ENCODE results near the gene LMAN2L.

DNA sequence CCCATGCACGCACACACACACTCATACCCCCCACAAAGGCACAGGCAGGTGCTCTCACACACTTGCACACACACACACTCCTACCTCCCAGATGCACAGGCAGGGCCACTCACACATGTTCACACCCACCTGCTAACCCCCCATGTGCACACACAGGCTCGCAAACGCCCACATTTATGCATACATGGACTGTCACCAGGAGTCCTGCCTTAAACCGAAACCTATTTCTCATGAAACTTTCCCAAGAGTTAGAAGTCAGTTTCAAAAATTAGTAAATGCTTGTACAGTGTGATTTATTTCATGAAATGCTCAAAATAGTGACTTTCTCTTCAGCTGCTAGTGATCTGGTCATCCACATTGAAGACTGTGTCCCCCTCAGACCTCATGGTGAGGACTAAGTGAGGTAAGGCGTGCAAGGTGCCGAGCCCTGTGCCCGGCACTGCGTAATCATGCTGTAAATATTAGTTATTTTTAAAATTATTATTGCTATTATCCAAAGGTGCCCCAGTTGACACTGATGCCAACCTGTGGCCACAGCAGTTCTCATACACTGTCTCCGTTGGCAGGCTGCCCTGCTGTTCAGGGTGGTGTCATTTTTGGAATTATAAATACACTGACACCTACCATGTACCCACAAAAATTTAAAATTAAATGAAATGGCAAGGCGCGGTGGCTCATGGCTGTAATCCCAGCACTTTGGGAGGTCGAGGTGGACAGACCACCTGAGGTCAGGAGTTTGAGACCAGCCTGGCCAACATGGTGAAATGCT lies 33.2 kb upstream of the LMAN2L start:
- TF ChIP-seq, protein P1, sequence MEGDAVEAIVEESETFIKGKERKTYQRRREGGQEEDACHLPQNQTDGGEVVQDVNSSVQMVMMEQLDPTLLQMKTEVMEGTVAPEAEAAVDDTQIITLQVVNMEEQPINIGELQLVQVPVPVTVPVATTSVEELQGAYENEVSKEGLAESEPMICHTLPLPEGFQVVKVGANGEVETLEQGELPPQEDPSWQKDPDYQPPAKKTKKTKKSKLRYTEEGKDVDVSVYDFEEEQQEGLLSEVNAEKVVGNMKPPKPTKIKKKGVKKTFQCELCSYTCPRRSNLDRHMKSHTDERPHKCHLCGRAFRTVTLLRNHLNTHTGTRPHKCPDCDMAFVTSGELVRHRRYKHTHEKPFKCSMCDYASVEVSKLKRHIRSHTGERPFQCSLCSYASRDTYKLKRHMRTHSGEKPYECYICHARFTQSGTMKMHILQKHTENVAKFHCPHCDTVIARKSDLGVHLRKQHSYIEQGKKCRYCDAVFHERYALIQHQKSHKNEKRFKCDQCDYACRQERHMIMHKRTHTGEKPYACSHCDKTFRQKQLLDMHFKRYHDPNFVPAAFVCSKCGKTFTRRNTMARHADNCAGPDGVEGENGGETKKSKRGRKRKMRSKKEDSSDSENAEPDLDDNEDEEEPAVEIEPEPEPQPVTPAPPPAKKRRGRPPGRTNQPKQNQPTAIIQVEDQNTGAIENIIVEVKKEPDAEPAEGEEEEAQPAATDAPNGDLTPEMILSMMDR (IDR thresholded peaks at IDR 0.05): no peak
- no peak for TF ChIP-seq GABPA (IDR thresholded peaks at IDR 0.05; ENCODE audit: low read depth)
- TF ChIP-seq, protein P2, sequence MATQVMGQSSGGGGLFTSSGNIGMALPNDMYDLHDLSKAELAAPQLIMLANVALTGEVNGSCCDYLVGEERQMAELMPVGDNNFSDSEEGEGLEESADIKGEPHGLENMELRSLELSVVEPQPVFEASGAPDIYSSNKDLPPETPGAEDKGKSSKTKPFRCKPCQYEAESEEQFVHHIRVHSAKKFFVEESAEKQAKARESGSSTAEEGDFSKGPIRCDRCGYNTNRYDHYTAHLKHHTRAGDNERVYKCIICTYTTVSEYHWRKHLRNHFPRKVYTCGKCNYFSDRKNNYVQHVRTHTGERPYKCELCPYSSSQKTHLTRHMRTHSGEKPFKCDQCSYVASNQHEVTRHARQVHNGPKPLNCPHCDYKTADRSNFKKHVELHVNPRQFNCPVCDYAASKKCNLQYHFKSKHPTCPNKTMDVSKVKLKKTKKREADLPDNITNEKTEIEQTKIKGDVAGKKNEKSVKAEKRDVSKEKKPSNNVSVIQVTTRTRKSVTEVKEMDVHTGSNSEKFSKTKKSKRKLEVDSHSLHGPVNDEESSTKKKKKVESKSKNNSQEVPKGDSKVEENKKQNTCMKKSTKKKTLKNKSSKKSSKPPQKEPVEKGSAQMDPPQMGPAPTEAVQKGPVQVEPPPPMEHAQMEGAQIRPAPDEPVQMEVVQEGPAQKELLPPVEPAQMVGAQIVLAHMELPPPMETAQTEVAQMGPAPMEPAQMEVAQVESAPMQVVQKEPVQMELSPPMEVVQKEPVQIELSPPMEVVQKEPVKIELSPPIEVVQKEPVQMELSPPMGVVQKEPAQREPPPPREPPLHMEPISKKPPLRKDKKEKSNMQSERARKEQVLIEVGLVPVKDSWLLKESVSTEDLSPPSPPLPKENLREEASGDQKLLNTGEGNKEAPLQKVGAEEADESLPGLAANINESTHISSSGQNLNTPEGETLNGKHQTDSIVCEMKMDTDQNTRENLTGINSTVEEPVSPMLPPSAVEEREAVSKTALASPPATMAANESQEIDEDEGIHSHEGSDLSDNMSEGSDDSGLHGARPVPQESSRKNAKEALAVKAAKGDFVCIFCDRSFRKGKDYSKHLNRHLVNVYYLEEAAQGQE (IDR thresholded peaks at IDR 0.05; ENCODE audit: low read depth, low read length): no peak
- TF ChIP-seq, protein P3, sequence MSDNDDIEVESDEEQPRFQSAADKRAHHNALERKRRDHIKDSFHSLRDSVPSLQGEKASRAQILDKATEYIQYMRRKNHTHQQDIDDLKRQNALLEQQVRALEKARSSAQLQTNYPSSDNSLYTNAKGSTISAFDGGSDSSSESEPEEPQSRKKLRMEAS (IDR thresholded peaks at IDR 0.05; ENCODE audit: low read depth): no peak
- TF ChIP-seq EP300 (IDR thresholded peaks at IDR 0.05; ENCODE audit: borderline replicate concordance in 1 of 2, low read depth in 1 of 2, low read length in 1 of 2): no peak
- no peak for TF ChIP-seq FOXM1 (IDR thresholded peaks at IDR 0.05; ENCODE audit: low read depth)
- no peak for TF ChIP-seq RAD21 (IDR thresholded peaks at IDR 0.05; ENCODE audit: low read length)
- TF ChIP-seq, protein P4, sequence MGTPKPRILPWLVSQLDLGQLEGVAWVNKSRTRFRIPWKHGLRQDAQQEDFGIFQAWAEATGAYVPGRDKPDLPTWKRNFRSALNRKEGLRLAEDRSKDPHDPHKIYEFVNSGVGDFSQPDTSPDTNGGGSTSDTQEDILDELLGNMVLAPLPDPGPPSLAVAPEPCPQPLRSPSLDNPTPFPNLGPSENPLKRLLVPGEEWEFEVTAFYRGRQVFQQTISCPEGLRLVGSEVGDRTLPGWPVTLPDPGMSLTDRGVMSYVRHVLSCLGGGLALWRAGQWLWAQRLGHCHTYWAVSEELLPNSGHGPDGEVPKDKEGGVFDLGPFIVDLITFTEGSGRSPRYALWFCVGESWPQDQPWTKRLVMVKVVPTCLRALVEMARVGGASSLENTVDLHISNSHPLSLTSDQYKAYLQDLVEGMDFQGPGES (IDR thresholded peaks at IDR 0.05; ENCODE audit: low read depth, low read length): no peak
- no peak for TF ChIP-seq EZH2phosphoT487 (IDR thresholded peaks at IDR 0.05; ENCODE audit: borderline replicate concordance, low read depth)
- no peak for TF ChIP-seq FOXJ3 (CRISPR knock-in tag; IDR thresholded peaks at IDR 0.05)
- TF ChIP-seq, protein P5, sequence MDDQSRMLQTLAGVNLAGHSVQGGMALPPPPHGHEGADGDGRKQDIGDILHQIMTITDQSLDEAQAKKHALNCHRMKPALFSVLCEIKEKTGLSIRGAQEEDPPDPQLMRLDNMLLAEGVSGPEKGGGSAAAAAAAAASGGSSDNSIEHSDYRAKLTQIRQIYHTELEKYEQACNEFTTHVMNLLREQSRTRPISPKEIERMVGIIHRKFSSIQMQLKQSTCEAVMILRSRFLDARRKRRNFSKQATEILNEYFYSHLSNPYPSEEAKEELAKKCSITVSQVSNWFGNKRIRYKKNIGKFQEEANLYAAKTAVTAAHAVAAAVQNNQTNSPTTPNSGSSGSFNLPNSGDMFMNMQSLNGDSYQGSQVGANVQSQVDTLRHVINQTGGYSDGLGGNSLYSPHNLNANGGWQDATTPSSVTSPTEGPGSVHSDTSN (IDR thresholded peaks at IDR 0.05): no peak
